IPS-18a (cell line): Measurements from ENCODE around the gene RPN1.

Source experiments
- H3K27ac ChIP-seq: one replicate; pipeline ENCODE4 v1.5.1; 2013; ENCODE audit warnings: low read length
- H3K27me3 ChIP-seq: one replicate; pipeline ENCODE4 v1.6.1; 2013; ENCODE audit warnings: mild to moderate bottlenecking, low read length; ENCODE audit not compliant: control insufficient read depth, insufficient read depth
- H3K36me3 ChIP-seq: one replicate; pipeline ENCODE4 v1.6.1; 2013; ENCODE audit warnings: low read depth, low read length; ENCODE audit not compliant: control insufficient read depth
- H3K4me1 ChIP-seq: one replicate; pipeline ENCODE4 v1.6.1; 2013; ENCODE audit warnings: low read depth, low read length; ENCODE audit not compliant: control insufficient read depth
- H3K4me3 ChIP-seq: one replicate; pipeline ENCODE4 v1.5.1; 2013; ENCODE audit warnings: low read length
- H3K9ac ChIP-seq: one replicate; pipeline ENCODE4 v1.6.1; 2013; ENCODE audit warnings: mild to moderate bottlenecking, low read length, moderate library complexity
- H3K9me3 ChIP-seq: one replicate; pipeline ENCODE4 v1.6.1; 2013; ENCODE audit warnings: low read depth, low read length; ENCODE audit not compliant: control insufficient read depth

Gene RPN1

DNA sequence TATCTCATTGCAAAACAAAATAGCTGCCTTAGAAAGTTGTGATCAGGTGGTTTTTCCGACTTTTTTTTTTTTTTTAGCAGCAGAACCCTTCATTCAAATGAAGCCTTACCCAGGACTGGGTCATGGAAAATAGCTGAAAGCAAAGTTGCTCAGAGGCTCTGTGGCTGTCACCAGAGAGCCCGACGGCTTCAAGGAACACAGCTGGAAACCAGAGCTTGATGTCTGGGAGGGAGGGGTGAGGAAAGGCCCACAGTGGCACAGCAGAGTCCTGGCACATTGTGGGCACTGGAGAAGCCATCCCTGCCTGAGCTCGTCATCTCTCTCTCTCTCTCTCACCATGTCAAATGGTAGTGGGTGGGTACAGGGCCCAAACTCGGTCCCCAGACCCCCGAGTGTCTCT lies 77.5 kb downstream of the RPN1 start:
- no peak overlapping the region for H3K9ac ChIP-seq

DNA sequence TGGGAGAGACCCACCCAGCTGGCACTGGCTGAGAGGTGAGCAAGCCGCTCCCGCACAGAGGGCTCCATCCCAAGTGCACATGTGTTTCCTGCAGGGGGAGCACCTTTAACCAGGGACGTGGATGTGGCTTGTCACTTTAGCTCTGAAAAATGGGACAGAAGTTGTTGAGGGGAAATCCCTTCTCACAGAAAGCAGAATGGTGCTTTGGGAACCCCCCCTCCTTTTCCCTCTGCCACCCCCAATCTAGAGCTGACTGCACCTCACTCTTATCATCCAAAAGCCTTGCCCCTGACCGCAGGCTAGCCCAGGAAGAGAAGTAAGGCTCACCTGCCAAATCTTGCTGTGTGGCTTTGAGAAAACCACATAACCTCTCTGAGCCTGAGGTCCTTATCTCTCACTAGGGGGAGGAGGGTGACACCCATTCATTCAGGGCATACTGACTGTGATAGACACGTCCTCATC lies 77.9 kb downstream of the RPN1 start:
- H3K9ac ChIP-seq, result no peak overlapping the region
- no peaks in the 10 kb centered on the region for H3K9me3 ChIP-seq
- no peaks in the 10 kb centered on the region for H3K36me3 ChIP-seq
- H3K4me1 ChIP-seq, result peaks cover 10% of the 10 kb centered on the region
- no peak overlapping the region for H3K4me3 ChIP-seq
- no peak overlapping the region for H3K27ac ChIP-seq
- H3K27me3 ChIP-seq, result no peaks in the 10 kb centered on the region

More for the DNA sequence above, 77.5 kb downstream of the RPN1 start:
- Histone ChIP-seq H3K36me3 (no peaks in the 10 kb centered on the region), H3K27me3 (no peaks in the 10 kb centered on the region), H3K27ac (no peak overlapping the region), H3K4me1 (peaks cover 8% of the 10 kb centered on the region), H3K9me3 (no peaks in the 10 kb centered on the region), H3K4me3 (no peak overlapping the region)

DNA sequence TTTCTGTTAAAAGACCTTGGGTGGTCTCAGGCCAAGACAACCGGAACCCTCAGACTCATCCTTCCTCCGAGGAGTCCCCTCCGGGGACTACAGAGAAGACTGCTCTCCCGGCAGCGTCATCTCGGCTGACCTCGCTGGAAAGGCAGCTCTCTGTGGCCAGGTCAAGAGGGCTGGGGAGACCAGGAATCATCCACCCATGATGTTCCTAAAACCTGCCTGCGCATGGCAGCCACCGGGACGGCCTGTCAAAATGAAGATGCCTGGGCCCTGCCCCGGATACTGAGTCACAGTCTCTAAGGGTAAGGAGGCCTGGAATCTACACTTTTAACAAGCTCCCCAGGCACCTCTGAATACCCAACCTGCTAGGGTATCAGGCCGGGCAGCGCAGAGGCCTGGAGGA lies 78.6 kb downstream of the RPN1 start:
- no peaks in the 10 kb centered on the region for H3K27me3 ChIP-seq
- no peaks in the 10 kb centered on the region for H3K9me3 ChIP-seq

More for the DNA sequence above, 78.6 kb downstream of the RPN1 start:
- Histone ChIP-seq H3K36me3 (no peaks in the 10 kb centered on the region), H3K4me1 (peaks cover 10% of the 10 kb centered on the region), H3K9ac (no peak overlapping the region), H3K27ac (no peak overlapping the region), H3K4me3 (no peak overlapping the region)
